H1 (cell line): Measurements from ENCODE around the gene ELP4. TPM values are rescaled to one million over a fixed set of nuclear protein-coding genes. Genes with fewer than 3 reads are reported as not detected.

Experiments
- BRCA1 ChIP-seq: IDR thresholded peaks from 2 replicates; pipeline ENCODE4 v1.6.1; 2012; ENCODE audit warnings: low read depth, low read length, improper control_type of control experiment
- CBX5 ChIP-seq: fragments of 300-800, 300-1000 bp; sonication (generic); IDR thresholded peaks from 2 replicates; pipeline ENCODE4 v1.7.1; 2016; ENCODE audit warnings: antibody characterized with exemption, low read length, low read depth
- CHD2 ChIP-seq: IDR thresholded peaks from 2 replicates; pipeline ENCODE4 v1.6.1; 2012; ENCODE audit warnings: low read length, improper control_type of control experiment
- CHD7 ChIP-seq: fragments of 300-600 bp; sonication (generic); IDR thresholded peaks from 2 replicates; pipeline ENCODE4 v1.7.1; 2012; ENCODE audit warnings: low read length, moderate library complexity, mild to moderate bottlenecking, inconsistent platforms; ENCODE audit not compliant: insufficient replicate concordance
- GTF2F1 ChIP-seq: IDR thresholded peaks from 2 replicates; pipeline ENCODE4 v1.6.1; 2012; ENCODE audit warnings: low read depth, low read length, improper control_type of control experiment, borderline replicate concordance
- HDAC6 ChIP-seq: IDR thresholded peaks from one replicate; pipeline ENCODE4 v1.7.1; 2012; ENCODE audit warnings: low read depth, mild to moderate bottlenecking, inconsistent platforms, low read length, moderate library complexity
- JUND ChIP-seq: IDR thresholded peaks from 2 replicates; pipeline ENCODE4 v1.6.1; 2011; ENCODE audit warnings: mild to moderate bottlenecking, improper control_type of control experiment, low read length
- KDM4A ChIP-seq: IDR thresholded peaks from one replicate; pipeline ENCODE4 v1.7.1; 2012; ENCODE audit warnings: low read depth, mild to moderate bottlenecking, moderate library complexity, low read length, inconsistent platforms; ENCODE audit not compliant: severe bottlenecking
- MAFK ChIP-seq: IDR thresholded peaks from 2 replicates; pipeline ENCODE4 v1.6.1; 2012; ENCODE audit warnings: low read depth, mild to moderate bottlenecking, improper control_type of control experiment, low read length
- RFX5 ChIP-seq: IDR thresholded peaks from 2 replicates; pipeline ENCODE4 v1.6.1; 2011; ENCODE audit warnings: low read depth, low read length, improper control_type of control experiment, borderline replicate concordance
- RNF2 ChIP-seq: fragments of 200-900, 300-1000 bp; sonication (generic); IDR thresholded peaks from 2 replicates; pipeline ENCODE4 v1.7.1; 2016; ENCODE audit warnings: borderline replicate concordance, low read depth, mild to moderate bottlenecking, antibody characterized with exemption, low read length; ENCODE audit not compliant: poor library complexity, severe bottlenecking; ENCODE audit errors: missing control alignments
- SIRT6 ChIP-seq: IDR thresholded peaks from one replicate; pipeline ENCODE4 v1.7.1; 2012; ENCODE audit warnings: low read length, inconsistent platforms
- polyA plus RNA-seq, 7 experiments: library from polyadenylated mRNA; depleted of rRNA in 3 of 7; stranded (reverse) in 5 of 7; unstranded in 2 of 7; fragments of >200 nt in 5 of 7; fragments of 200-250 nt in 2 of 7; gene quantifications; 1 replicate in 5 of 7; 2 replicates in 1 of 7; 4 replicates in 1 of 7; pipeline versions ENCODE4 v1.2.1 to v1.2.3, GENCODE V29; 2011 to 2013; ENCODE audit warnings: missing spikeins in 2 of 7, mixed read lengths in 2 of 7
- total RNA-seq: library from RNA; stranded (reverse); fragmentation: NEBNext Ultra II Directional; extraction: Animal tissue kit (Norgen Biotek cat#: 25700); gene quantifications from 2 replicates; pipeline ENCODE4 v1.2.1, GENCODE V29; 2021

ELP4 gene
- total and polyA plus RNA-seq, 2 of the 8 experiments (the other 6 are each of a cell fraction or from before 2014, with no cell fraction given) = 14.0 to 18.6 TPM

GRCh38 chr11:31757260-31757835, 247.8 kb downstream of the ELP4 start (continued):
- TF ChIP-seq CHD7 = no peak
- TF ChIP-seq GTF2F1 = no peak
- TF ChIP-seq HDAC6 = no peak
- TF ChIP-seq RNF2 = no peak
- TF ChIP-seq RFX5 = no peak
- TF ChIP-seq BRCA1 = no peak
- no peak for TF ChIP-seq JUND
- TF ChIP-seq CBX5 = no peak
- no peak for TF ChIP-seq MAFK
- no peak for TF ChIP-seq CHD2
- TF ChIP-seq SIRT6 = no peak
- TF ChIP-seq KDM4A = no peak
